ENCODE results near the gene CSNK1A1L.

DNA sequence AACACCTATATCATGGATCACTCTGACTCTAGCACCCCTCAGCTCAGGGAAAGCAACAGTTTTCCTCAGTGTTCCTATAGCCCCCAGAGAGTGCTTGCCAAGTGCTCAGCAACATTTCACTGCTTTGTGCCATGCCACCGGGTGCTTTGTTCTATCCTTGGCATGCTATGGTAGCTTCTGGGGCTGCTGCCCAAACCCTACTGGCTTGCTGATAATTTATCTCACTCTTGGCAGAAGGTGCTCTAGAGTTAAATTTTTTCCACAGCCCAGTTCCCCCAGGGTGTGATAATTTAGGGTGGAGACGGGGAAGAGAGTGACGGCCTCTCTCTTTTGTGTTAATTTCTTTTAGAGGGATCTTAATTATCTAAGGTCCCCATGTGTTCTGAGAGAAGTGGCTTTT is 12.6 kb upstream of the CSNK1A1L start:
- TF ChIP-seq, protein P1, sequence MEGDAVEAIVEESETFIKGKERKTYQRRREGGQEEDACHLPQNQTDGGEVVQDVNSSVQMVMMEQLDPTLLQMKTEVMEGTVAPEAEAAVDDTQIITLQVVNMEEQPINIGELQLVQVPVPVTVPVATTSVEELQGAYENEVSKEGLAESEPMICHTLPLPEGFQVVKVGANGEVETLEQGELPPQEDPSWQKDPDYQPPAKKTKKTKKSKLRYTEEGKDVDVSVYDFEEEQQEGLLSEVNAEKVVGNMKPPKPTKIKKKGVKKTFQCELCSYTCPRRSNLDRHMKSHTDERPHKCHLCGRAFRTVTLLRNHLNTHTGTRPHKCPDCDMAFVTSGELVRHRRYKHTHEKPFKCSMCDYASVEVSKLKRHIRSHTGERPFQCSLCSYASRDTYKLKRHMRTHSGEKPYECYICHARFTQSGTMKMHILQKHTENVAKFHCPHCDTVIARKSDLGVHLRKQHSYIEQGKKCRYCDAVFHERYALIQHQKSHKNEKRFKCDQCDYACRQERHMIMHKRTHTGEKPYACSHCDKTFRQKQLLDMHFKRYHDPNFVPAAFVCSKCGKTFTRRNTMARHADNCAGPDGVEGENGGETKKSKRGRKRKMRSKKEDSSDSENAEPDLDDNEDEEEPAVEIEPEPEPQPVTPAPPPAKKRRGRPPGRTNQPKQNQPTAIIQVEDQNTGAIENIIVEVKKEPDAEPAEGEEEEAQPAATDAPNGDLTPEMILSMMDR (conservative IDR thresholded peaks at IDR 0.05 in 1 of 2, IDR thresholded peaks at IDR 0.05 in 1 of 2; ENCODE audit: low read depth in 1 of 2, low read length in 2 of 2) = no peak
- TF ChIP-seq EZH2 (IDR thresholded peaks at IDR 0.05; ENCODE audit: low read length, missing control alignments) = no peak
